Retinal pigment epithelial cell (primary cell): ENCODE measurements around the gene SLC16A14.
A peak's percentile ranks its signal among the peaks of the same experiment; 100 is the strongest.
"Not testable (repeated sequence)": the region's sequence is repeated elsewhere in the genome, so short reads cannot be mapped to it uniquely, and the experiment has no call there.

Experiments used
- DNase-seq: peaks from one replicate; pipeline ENCODE4 v3.0.0-alpha.2; 2010; ENCODE audit warnings: low read depth
- H3K4me3 ChIP-seq: 2 replicates; pipeline ENCODE4 v1.5.1; 2011; ENCODE audit warnings: mild to moderate bottlenecking, low read length, control low read depth, moderate library complexity
- CTCF ChIP-seq: conservative IDR thresholded peaks from 2 replicates; pipeline ENCODE4 v1.5.1; 2011; ENCODE audit warnings: low read depth, low read length, control low read depth, inconsistent platforms

Gene SLC16A14

DNA sequence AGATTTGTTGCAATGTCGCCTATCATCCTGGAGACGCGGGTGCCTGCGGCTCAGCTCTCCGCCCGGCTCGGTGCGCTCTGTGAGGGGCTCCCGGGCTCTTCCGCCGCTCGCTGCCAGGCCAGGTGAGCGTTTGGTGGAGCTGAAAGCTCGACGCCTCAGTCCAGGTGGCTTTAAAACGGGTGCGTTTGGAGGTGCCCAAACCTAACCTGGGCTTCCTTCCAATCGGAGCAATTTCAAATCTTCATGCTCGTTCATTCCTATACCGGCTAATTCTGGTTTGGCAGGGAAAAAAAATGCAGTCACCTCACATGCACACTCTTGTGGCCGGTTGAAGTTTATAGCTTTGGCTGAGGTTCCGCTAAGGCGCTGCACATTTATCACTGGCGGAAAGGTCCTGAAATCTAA lies at the start of gene SLC16A14:
Gene SLC16A14 (minus strand): TSS at position 274 of the 405 bp plus-strand sequence. CDS start 9,572 bp downstream, outside the sequence.
- TF ChIP-seq CTCF, result peak; percentile 48
- peak within 1 kb of the TSS; percentile 59 for H3K4me3 ChIP-seq
- DNase-seq, result no peak

DNA sequence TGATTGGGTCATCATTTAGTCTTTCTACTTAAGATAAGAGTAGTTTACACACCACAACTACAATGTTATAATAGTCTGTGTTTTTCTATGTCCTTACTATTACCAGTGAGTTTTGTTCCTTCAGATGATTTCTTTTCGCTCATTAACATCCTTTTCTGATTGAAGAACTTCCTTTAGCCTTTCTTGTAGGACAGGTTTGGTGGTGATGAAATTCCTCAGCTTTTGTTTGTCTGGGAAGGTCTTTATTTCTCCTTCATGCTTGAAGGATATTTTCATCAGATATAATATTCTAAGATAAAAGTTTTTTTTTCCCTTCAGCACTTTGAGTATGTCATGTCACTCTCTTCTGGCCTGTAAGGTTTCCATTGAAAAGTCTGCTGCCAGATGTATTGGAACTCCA lies 38.0 kb upstream of the SLC16A14 start:
- TF ChIP-seq CTCF, result no peak
- no peak overlapping the region for H3K4me3 ChIP-seq
- DNase-seq, result no peak

- not testable (repeated sequence) for H3K4me3 ChIP-seq, DNase-seq
Observed at GRCh38 chr2:230101967-230102366, 33.2 kb upstream of the SLC16A14 start.

GRCh38 chr2:230097841-230098240 lies 29.1 kb upstream of the SLC16A14 start:
- no peak for TF ChIP-seq CTCF
- H3K4me3 ChIP-seq, result no peak overlapping the region
- no peak for DNase-seq

DNA sequence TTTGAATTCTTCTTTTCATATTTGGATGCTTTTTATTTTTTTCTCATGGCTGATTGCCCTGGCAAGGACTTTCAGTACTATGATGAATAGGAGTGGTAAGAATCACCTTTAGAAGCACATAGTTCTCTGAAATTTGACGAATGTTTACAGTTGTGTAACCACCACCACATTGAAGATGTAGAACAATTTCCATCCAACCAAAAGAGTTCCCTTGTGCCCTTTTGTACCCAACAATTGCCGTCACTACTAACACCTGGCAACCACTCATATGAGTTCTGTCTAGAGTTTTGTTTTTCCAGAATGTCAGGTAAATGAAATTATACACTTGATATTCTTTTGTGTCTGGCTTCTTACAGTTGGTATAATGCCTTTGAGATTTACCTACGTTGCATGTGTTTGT lies 28.7 kb upstream of the SLC16A14 start:
- H3K4me3 ChIP-seq, result no peak overlapping the region
- no peak for TF ChIP-seq CTCF
- DNase-seq, result no peak

DNA sequence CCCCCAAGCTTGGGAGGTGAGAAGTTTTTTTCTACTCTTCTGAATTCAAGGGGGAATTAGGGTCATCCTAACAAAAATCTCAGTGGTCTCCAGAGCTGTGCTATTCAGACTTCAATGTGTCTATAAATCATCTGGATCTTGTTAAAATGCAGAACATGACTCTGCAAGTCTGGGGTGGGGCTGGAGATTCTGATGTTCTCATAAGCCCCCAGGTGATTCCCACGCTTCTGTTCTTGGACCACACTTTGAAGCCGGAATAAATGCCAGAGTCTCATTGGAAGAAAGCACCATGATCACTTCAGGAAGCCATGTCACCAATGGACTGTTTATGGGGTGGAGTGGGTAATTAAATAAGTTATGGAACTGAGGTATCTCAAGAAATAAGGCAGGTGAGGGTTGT lies 22.2 kb upstream of the SLC16A14 start:
- H3K4me3 ChIP-seq, result no peak overlapping the region
- no peak for TF ChIP-seq CTCF
- no peak for DNase-seq

- TF ChIP-seq CTCF, result no peak
Observed at GRCh38 chr2:230085201-230085600, 16.5 kb upstream of the SLC16A14 start.

More at GRCh38 chr2:230085201-230085600, 16.5 kb upstream of the SLC16A14 start:
- H3K4me3 ChIP-seq, result no peak overlapping the region
- DNase-seq, result no peak
